Measurements from ENCODE around the gene DYNC1LI2. TPM values are rescaled to one million over a fixed set of nuclear protein-coding genes. Genes with fewer than 3 reads are reported as not detected.

Gene DYNC1LI2
- total and polyA plus RNA-seq, 2 donors, result 24.1 to 44.9 TPM

Other genes with a start within 250 kb of the DYNC1LI2 start
- gene TK2, start 201.5 kb downstream of the DYNC1LI2 start, total RNA-seq, result 11.9 TPM
- 15.9 TPM for gene TK2, start 201.5 kb downstream of the DYNC1LI2 start, polyA plus RNA-seq
- gene CKLF, start 199.0 kb downstream of the DYNC1LI2 start, total RNA-seq, result 126 TPM
- gene CKLF, start 199.0 kb downstream of the DYNC1LI2 start, polyA plus RNA-seq, result 53.8 TPM
- gene CMTM1, start 185.2 kb downstream of the DYNC1LI2 start, total RNA-seq, result 5.1 TPM
- 0.64 TPM for gene CMTM1, start 185.2 kb downstream of the DYNC1LI2 start, polyA plus RNA-seq
- gene CMTM2, start 172.1 kb downstream of the DYNC1LI2 start, total RNA-seq, result 0.94 TPM
- gene CMTM2, start 172.1 kb downstream of the DYNC1LI2 start, polyA plus RNA-seq, result 1.3 TPM
- 15.9 TPM for gene CMTM3, start 146.9 kb downstream of the DYNC1LI2 start, total RNA-seq
- 55.4 TPM for gene CMTM3, start 146.9 kb downstream of the DYNC1LI2 start, polyA plus RNA-seq
- 2.2 TPM for gene CMTM4, start 54.9 kb downstream of the DYNC1LI2 start, total RNA-seq
- 3.4 TPM for gene CMTM4, start 54.9 kb downstream of the DYNC1LI2 start, polyA plus RNA-seq
- 0.09 TPM for gene TERB1, start 50.0 kb upstream of the DYNC1LI2 start, total RNA-seq
- 0.07 TPM for gene TERB1, start 50.0 kb upstream of the DYNC1LI2 start, polyA plus RNA-seq
- 70.4 TPM for gene NAE1, start 79.4 kb upstream of the DYNC1LI2 start, total RNA-seq
- 55.3 TPM for gene NAE1, start 79.4 kb upstream of the DYNC1LI2 start, polyA plus RNA-seq
- 0.19 TPM for gene CA7, start 92.8 kb upstream of the DYNC1LI2 start, total RNA-seq
- gene CA7, start 92.8 kb upstream of the DYNC1LI2 start, polyA plus RNA-seq, result 0.80 TPM
- 2.5 TPM for gene PDP2, start 128.9 kb upstream of the DYNC1LI2 start, total RNA-seq
- 2.8 TPM for gene PDP2, start 128.9 kb upstream of the DYNC1LI2 start, polyA plus RNA-seq
- 0.05 TPM for gene CDH16, start 167.3 kb upstream of the DYNC1LI2 start, total RNA-seq
- 0.78 TPM for gene CDH16, start 167.3 kb upstream of the DYNC1LI2 start, polyA plus RNA-seq
- gene RRAD, start 173.9 kb upstream of the DYNC1LI2 start, total RNA-seq, result 0.85 TPM
- 13.3 TPM for gene RRAD, start 173.9 kb upstream of the DYNC1LI2 start, polyA plus RNA-seq
- gene CIAO2B, start 182.8 kb upstream of the DYNC1LI2 start, total RNA-seq, result 118 TPM
- 141 TPM for gene CIAO2B, start 182.8 kb upstream of the DYNC1LI2 start, polyA plus RNA-seq
- 15.8 TPM for gene CES2, start 183.9 kb upstream of the DYNC1LI2 start, total RNA-seq
- gene CES2, start 183.9 kb upstream of the DYNC1LI2 start, polyA plus RNA-seq, result 16.7 TPM
- 0.09 TPM for gene CES3, start 209.7 kb upstream of the DYNC1LI2 start, total RNA-seq
- 0.32 TPM for gene CES3, start 209.7 kb upstream of the DYNC1LI2 start, polyA plus RNA-seq
- gene CES4A, start 237.0 kb upstream of the DYNC1LI2 start, total RNA-seq, result 2.1 TPM
- gene CES4A, start 237.0 kb upstream of the DYNC1LI2 start, polyA plus RNA-seq, result 14.6 TPM

Data from thymus (tissue), 2 donors.